ENCODE measurements around the gene CNOT2.
A peak's percentile ranks its signal among the peaks of the same experiment; 100 is the strongest.

The CNOT2 gene

GRCh38 chr12:70366581-70367257, 123.5 kb downstream of the CNOT2 start:
- peak overlapping the region; percentile 64 for H3K4me3 ChIP-seq (ENCODE audit: low read length)
- TF ChIP-seq, protein P1, sequence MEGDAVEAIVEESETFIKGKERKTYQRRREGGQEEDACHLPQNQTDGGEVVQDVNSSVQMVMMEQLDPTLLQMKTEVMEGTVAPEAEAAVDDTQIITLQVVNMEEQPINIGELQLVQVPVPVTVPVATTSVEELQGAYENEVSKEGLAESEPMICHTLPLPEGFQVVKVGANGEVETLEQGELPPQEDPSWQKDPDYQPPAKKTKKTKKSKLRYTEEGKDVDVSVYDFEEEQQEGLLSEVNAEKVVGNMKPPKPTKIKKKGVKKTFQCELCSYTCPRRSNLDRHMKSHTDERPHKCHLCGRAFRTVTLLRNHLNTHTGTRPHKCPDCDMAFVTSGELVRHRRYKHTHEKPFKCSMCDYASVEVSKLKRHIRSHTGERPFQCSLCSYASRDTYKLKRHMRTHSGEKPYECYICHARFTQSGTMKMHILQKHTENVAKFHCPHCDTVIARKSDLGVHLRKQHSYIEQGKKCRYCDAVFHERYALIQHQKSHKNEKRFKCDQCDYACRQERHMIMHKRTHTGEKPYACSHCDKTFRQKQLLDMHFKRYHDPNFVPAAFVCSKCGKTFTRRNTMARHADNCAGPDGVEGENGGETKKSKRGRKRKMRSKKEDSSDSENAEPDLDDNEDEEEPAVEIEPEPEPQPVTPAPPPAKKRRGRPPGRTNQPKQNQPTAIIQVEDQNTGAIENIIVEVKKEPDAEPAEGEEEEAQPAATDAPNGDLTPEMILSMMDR (conservative IDR thresholded peaks at IDR 0.05; ENCODE audit: low read length) = no peak
- peak; percentile 25 for DNase-seq (ENCODE audit: low read depth)

DNA sequence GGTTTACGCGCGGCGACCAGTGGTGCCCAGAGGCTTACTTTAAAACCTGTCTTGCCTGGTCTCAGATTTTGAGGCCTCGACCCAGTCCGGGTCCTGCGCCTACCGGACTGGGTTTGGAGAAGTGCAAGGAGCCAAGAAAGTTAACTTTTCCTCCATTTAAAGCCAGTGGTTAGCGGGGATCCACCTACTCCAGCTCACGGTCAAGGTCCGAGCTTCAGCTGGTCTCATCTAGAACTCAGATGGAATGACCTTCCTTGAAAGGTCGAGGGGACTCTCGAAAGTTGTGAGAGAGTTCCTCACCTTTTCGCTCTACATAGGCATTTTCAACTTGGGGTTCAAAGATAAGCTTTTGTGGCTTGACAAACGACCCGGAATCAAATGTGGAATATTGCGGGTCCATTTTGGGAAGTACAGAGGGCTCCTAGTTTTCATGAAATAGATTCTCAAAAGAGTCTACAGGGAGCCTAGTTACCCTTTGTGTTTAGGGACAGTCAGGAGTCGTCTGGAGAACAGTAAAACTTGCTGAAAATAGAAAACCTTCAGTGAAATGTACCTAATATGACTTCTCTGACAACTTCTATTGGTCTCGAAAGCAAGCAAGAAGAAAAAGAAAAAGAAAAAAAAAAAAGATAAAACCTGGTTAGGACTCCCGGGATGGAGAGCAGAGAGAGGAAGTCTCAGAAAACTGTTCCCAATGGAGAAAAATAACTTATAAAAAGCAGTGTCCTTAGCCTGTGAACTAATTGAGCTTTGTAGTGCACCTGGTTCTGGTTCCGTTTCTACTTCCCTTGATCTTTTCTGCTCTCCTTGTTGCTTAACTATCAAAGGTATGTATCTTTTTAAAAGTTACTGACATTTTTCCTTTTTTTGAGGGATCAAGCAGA, 124.3 kb downstream of the CNOT2 start:
- DNase-seq (ENCODE audit: low read depth) = no peak
- H3K4me3 ChIP-seq (ENCODE audit: low read length) = peak overlapping the region; percentile 64
- TF ChIP-seq, protein P1 (conservative IDR thresholded peaks at IDR 0.05; ENCODE audit: low read length) = no peak

- TF ChIP-seq, protein P1 (conservative IDR thresholded peaks at IDR 0.05; ENCODE audit: low read length) = no peak
- DNase-seq (ENCODE audit: low read depth) = no peak
- no peak overlapping the region for H3K4me3 ChIP-seq (ENCODE audit: low read length)
Observed at GRCh38 chr12:70372881-70373280, 129.6 kb downstream of the CNOT2 start.

DNA sequence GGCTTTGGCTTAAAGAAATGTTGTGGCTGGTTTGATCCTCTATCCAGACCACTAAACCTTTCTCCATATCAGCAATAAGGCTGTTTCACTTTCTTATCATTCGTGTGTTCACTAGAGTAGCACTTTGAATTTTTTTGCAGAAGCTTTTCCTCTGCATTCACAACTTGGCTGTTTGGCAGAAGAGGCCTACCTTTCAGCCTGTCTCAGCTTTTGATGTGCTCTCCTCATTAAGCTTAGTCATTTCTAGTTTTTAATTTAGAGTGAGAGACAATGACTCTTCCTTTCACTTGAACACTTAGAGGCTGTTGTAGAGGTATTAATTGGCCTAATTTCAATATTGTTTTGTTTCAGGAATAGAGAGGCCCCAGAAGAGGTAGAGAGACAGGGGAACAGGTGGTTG, 136.6 kb downstream of the CNOT2 start:
- H3K4me3 ChIP-seq (ENCODE audit: low read length) = no peak overlapping the region
- TF ChIP-seq, protein P1 (conservative IDR thresholded peaks at IDR 0.05; ENCODE audit: low read length) = no peak
- no peak for DNase-seq (ENCODE audit: low read depth)

GRCh38 chr12:70383484-70383883, 140.3 kb downstream of the CNOT2 start:
- peak; percentile 40 for DNase-seq (ENCODE audit: low read depth)
- TF ChIP-seq, protein P1 (conservative IDR thresholded peaks at IDR 0.05; ENCODE audit: low read length) = no peak
- H3K4me3 ChIP-seq (ENCODE audit: low read length) = no peak overlapping the region

GRCh38 chr12:70383886-70384285, 140.7 kb downstream of the CNOT2 start:
- TF ChIP-seq, protein P1 (conservative IDR thresholded peaks at IDR 0.05; ENCODE audit: low read length) = no peak
- no peak for DNase-seq (ENCODE audit: low read depth)
- H3K4me3 ChIP-seq (ENCODE audit: low read length) = no peak overlapping the region

Measured in AG10803 (cell line).